C4-2B (cell line): Measurements from ENCODE around the gene TTC39B.

Experiments used
- ZFX ChIP-seq: fragments of 450-650 bp; IDR thresholded peaks from 2 replicates; pipeline ENCODE4 v1.6.1; 2017
- TF ChIP-seq, protein P1 (sequence below): fragments of 450-650 bp; conservative IDR thresholded peaks from 2 replicates; pipeline ENCODE4 v1.5.1; 2017; ENCODE audit warnings: mild to moderate bottlenecking

- TF ChIP-seq, protein P1, sequence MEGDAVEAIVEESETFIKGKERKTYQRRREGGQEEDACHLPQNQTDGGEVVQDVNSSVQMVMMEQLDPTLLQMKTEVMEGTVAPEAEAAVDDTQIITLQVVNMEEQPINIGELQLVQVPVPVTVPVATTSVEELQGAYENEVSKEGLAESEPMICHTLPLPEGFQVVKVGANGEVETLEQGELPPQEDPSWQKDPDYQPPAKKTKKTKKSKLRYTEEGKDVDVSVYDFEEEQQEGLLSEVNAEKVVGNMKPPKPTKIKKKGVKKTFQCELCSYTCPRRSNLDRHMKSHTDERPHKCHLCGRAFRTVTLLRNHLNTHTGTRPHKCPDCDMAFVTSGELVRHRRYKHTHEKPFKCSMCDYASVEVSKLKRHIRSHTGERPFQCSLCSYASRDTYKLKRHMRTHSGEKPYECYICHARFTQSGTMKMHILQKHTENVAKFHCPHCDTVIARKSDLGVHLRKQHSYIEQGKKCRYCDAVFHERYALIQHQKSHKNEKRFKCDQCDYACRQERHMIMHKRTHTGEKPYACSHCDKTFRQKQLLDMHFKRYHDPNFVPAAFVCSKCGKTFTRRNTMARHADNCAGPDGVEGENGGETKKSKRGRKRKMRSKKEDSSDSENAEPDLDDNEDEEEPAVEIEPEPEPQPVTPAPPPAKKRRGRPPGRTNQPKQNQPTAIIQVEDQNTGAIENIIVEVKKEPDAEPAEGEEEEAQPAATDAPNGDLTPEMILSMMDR = no peak
- no peak for TF ChIP-seq ZFX
Observed at GRCh38 chr9:15308511-15308910, 1.5 kb upstream of the TTC39B start.
